AG20443 (cell line): ENCODE data around the gene NTN4.
A peak's percentile ranks its signal among the peaks of the same experiment; 100 is the strongest.
"Not testable (repeated sequence)": the region's sequence is repeated elsewhere in the genome, so short reads cannot be mapped to it uniquely, and the experiment has no call there.

Experiments used
- DNase-seq: peaks from one replicate; pipeline ENCODE4 v3.0.0; 2012; ENCODE audit warnings: low spot score, mixed read lengths

NTN4 gene

DNA sequence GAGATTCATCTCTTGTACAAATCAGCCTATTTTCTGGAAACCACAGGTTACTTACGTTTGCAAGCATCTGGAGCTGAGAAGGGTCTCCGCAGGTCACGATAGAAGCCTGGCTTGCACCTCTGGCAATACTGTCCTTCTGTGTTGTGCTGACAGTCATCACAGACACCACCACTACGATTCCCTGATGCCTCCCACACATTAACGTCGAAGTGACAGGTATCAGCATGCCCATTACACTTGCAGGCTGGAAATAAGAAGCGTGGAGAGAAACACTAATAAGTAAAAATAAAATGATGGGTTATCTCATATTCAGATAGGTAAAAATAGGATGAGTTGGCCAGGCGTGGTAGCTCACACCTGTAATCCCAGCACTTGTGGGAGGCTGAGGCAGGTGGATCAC is 80.2 kb downstream of the NTN4 start:
- no peak for DNase-seq

- no peak for DNase-seq
Observed at GRCh38 chr12:95709152-95709551, 81.4 kb downstream of the NTN4 start.

GRCh38 chr12:95705143-95705542 is 85.4 kb downstream of the NTN4 start:
- no peak for DNase-seq

DNA sequence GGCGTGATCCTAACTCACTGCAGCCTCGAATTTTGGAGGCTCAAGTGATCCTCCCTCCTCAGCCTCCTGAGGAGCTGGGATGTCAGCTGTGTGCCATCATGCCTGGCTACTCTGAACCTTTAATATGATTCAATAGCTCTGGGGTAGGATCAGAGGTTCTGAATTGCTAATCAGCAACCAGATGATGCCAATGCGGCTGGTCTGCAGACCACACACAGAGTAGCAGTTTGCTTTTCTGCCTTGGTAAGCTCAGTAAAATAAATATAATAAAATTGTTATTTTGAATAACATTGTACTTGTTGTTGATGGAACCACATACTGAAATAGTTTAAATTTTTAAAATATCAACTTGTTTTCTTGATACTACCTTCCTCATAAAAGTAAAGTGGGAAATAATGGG is 86.6 kb downstream of the NTN4 start:
- no peak for DNase-seq

- no peak for DNase-seq
Observed at GRCh38 chr12:95701722-95702418, 88.7 kb downstream of the NTN4 start.

DNA sequence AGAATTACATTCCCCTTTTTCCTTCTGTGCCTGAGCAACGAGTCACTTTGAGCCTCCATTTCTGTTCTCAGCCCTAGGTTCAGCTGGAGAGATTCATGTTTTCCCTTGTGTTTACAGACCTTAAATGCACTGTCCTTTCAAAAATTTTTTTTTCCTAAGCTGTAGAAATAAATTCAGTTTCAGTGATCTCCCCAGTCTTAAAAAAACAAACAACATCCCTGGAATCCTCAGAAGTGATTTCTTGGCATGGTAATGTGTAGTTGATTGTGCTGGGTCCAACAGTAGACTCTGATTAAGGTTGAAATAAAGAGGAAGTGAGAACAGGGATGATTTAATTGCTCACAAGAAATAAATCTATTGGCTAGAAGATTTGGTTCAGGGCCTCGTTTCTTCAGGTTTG is 89.3 kb downstream of the NTN4 start:
- DNase-seq: peak; percentile 13

- peak; percentile 82 for DNase-seq
Observed at GRCh38 chr12:95700316-95700785, 90.2 kb downstream of the NTN4 start.

DNA sequence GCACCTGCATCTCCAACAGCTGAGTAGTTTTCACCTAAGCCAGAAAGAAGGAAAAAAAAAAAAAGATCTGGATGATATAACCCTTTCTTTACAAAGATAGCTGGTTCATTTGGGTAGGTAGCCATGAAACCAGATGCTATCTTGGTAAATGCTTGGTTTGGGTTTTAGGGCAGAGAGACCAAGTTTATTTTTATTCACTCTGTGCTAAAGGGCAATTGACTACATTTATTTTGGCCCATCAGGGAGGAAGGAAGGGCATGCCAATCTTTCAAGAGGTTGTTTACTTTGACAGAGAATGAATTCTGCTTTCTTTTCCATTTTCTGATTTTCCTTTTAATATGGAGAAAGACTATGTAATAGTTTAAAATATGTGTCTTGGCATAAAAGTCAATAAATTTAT is 91.0 kb downstream of the NTN4 start:
- DNase-seq: no peak

- DNase-seq: no peak
Observed at GRCh38 chr12:95694136-95694535, 96.4 kb downstream of the NTN4 start.

- no peak for DNase-seq
Observed at GRCh38 chr12:95693689-95694088, 96.9 kb downstream of the NTN4 start.

DNA sequence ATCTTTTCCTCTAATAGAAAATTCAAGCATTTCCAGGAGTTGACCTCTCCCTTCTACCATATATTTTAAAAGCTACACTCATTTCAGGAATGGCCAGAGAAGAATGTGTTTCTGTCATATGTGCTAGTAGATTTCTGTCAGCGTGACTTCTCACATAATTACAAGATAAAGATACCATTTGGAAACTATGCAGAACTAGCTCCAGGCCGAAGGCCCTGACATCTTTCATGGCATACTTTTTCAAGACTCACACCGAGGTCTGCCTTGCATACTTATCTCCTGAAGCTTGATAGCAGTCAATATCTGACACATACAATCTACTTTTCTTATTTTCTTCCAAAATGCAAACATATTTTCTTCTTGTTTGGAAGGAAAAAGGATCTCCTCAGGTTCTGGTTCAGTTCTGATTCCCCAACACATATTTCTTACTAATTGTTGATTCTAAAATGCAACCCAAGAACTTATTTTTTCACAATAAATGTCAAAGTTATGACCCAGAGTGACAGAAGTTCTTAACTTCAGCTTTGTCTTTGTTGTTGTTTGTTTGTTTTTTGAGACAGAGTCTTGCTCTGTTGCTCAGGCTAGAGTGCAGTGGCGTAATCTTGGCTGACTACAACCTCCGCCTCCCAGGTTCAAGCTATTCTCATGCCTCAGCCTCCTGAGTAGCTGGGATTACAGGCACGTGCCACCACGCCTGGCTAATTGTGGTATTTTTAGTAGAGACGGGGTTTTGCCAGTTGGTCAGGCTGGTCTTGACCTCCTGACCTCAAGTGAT is 99.5 kb downstream of the NTN4 start:
- DNase-seq: no peak

- DNase-seq: no peak
Observed at GRCh38 chr12:95687937-95688336, 102.6 kb downstream of the NTN4 start.

GRCh38 chr12:95683418-95683817 is 107.1 kb downstream of the NTN4 start:
- no peak for DNase-seq

- no peak for DNase-seq
Observed at GRCh38 chr12:95681210-95681765, 109.3 kb downstream of the NTN4 start.

DNA sequence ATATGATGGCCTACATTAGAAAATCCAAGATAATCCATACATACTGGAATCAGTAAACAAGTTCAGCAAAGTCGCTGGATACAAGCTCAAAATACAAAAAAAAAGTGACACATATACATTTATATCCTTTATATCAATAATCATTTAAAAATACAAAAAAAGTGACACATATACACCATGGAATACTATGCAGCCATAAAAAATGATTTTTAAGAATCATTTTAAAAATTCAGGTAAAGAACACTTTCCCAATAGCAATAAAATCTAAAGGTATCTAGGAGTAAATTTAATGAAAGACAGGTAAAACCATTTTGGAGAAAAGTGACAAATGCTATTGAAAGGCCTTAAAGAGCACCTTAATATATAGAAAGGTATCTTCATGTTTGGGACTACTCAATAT is 111.9 kb downstream of the NTN4 start:
- DNase-seq: no peak

DNA sequence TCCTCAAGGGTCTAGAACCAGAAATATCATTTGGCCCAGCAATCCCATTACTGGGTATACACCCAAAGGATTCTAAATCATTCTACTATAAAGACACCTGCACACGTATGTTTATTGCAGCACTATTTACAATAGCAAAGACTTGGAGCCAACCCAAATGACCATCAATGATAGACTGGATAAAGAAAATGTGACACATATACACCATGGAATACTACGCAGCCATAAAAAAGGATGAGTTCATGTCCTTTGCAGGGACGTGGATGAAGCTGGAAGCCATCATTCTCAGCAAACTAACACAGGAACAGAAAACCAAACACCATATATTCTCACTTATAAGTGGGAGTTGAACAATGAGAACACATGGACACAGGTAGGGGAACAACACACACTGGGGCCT is 112.8 kb downstream of the NTN4 start:
- DNase-seq: not testable (repeated sequence)

DNA sequence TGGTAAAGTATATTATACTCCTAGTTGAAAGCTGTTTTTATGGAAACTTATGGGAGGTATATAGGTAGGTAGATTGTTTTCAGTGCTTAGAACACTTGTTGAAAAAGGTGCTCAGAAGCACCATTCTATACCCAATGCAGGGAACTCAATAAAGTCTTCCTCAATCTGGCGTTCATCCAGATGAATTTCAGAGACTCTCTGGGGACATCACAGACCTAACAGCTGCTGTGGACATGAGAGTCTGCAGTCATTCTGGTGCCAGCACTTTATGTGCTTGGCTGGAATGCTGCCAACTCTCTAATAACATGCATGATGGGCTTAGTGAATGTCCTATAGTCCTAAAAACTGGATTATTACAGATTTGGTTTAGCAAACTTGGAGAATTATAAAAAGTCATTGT is 115.9 kb downstream of the NTN4 start:
- DNase-seq: no peak

DNA sequence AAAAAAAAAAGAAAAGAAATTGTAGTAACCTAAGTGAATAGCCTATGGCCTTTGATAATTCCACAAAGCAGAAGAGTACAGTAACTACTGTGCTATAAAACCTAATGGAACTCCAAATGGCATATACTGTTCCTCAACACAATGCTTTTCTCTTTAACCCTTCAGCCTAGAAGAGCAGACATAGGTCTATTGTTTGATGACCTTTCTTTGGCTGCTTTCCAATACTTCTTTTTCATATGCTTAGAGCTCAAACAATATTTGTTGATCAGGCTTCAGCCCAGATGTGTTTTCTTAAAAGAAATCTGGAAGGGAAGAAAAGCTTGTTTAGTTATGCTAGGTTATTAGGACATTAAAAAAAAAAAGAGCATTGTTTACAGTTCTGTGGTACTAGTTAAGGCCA is 116.4 kb downstream of the NTN4 start:
- DNase-seq: no peak

DNA sequence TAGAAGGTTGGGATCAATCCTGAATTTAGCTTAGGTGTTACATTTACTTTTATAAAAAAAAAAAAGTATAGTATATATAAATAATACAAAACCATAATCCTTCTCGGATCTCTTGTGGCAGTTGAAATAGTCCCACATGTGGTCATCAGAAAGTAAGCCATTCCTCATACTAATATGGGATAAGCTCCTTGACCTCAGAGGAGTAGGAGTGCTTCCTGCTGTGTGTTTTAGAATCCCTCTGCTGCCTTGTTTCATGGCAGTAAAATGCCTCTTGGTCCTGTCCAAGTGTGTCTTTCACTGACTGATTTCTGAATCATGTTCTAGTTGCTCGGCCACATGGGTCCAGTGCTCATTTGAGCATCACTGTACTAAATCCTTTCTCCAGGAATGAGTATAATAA is 117.0 kb downstream of the NTN4 start:
- DNase-seq: no peak

DNA sequence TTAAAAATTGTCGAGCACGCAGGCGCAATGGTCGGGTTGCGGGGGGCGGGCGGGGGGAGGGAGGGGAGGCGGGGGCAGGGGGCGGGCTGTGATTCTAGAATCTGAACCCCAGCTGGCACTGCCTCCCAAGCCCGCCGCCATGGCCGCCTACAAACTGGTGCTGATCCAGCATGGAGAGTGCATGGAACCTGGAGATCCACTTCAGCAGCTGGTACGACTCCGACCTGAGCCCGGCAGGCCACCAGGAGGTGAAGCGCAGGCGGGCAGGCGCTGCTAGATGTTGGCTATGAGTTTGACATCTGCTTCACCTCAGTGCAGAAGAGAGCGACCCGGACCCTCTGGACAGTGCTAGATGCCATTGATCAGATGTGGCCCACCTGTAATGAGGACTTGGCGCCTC is 118.4 kb downstream of the NTN4 start:
- DNase-seq: no peak

- DNase-seq: no peak
Observed at GRCh38 chr12:95671265-95671664, 119.3 kb downstream of the NTN4 start.

- peak; percentile 19 for DNase-seq
Observed at GRCh38 chr12:95663525-95663924, 127.0 kb downstream of the NTN4 start.

DNA sequence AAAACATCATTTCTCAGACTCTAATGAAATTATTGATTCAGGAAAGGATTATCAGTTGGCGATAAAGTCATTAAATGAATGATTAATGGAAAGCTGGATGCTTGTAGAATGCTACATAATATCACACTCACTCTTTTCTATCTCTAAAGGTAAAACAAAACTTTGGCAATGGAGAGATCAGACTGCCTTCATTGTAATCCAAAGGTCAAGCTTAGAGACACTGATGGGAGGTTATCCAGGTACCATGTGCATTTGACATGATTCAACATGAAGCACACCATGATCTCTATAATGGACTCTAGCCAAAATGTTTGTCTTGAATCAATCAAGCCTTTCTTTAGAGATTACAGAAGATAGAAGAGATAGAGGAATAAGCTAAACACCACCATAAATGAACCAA is 129.2 kb downstream of the NTN4 start:
- no peak for DNase-seq
